Stimulated activated CD4-positive, alpha-beta T cell treated with anti-CD3 and anti-CD28 coated beads, Interleukin-2, amount 100 ng/mL, for 24 hours (primary cell): ENCODE results near the gene SHQ1.
"Not testable (repeated sequence)": the region's sequence is repeated elsewhere in the genome, so short reads cannot be mapped to it uniquely, and the experiment has no call there.

Experiments
- DNase-seq, 2 donors: peaks; one replicate each; pipeline ENCODE4 v3.0.0-alpha.2; 2020

Gene SHQ1

GRCh38 chr3:72710471-72710870 is 137.8 kb downstream of the SHQ1 start:
- not testable (repeated sequence) for DNase-seq

DNA sequence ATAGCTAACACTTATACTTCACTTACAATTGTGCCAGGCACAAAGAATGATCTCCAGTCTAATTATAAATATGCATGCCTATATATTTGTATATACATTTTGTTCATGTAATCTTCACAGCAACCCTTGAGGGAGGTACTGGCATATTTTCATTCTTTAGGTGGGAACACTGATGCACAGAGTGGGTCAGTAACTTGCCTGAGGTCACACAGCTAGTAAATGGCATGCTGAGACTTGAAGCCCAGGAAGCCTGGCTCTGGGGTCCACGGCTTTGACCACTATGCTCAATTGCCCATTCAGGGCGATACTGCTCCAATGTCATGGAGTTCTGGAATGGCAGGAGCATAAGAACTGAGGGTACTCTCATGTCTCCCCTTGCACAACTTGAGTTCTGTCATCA is 139.8 kb downstream of the SHQ1 start:
- DNase-seq = no peak

GRCh38 chr3:72702997-72703396 is 145.2 kb downstream of the SHQ1 start:
- no peak for DNase-seq

DNA sequence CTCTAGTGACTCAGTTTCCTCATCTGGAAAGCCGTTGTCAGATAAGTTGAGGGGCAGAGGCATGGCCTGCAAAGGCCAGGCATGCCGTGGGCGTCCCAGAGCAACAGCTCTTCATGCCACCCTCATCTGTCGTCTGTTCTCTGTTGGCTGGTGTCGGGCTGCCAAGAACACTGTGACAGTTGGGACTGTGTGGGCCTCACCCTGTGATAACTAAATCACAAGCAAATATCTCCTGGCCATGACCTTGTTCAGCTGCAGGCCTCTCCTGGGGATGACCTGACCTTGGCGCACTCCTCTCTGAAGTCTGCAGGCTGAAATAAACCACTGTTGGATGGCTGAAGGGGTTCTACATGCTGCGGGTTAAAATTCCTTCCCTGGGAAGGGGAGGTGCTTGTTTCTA is 145.9 kb downstream of the SHQ1 start:
- no peak for DNase-seq

- DNase-seq = no peak
Observed at GRCh38 chr3:72700106-72700505, 148.1 kb downstream of the SHQ1 start.

DNA sequence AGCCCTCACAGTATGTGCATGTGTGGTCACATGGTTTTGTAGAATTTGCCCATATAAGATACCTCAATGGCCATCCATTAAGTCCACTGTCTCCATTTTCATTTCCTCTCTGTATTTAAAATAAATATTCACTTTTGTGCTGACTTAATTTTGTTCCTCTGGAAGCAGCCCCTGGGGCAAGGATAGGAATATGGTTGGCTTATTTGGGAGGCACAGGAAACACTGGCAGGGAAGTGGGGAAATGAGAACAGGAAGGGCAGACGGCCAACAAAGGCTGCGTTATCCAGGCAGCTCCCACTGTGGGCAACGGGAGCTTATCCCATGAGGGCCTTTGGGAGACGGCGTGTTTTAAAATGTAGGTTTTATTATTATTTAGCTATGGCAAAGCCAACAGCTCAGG is 148.6 kb downstream of the SHQ1 start:
- DNase-seq = no peak
